Stimulated activated CD8-positive, alpha-beta memory T cell treated with anti-CD3 and anti-CD28 coated beads, Interleukin-4, amount 100 ng/mL, for 48 hours (primary cell): Measurements from ENCODE around the gene MUC5AC.
A peak's percentile ranks its signal among the peaks of the same experiment; 100 is the strongest.
"Not testable (repeated sequence)": the region's sequence is repeated elsewhere in the genome, so short reads cannot be mapped to it uniquely, and the experiment has no call there.

Experiments
- DNase-seq: peaks from one replicate; pipeline ENCODE4 v3.0.0-alpha.2; 2020

Gene MUC5AC

GRCh38 chr11:1148752-1149180, 9.0 kb upstream of the MUC5AC start:
- DNase-seq: peak; percentile 17

- peak; percentile 3 for DNase-seq
Observed at GRCh38 chr11:1149545-1149944, 8.2 kb upstream of the MUC5AC start.

- DNase-seq: peak; percentile 10
Observed at GRCh38 chr11:1150116-1150515, 7.6 kb upstream of the MUC5AC start.

- peak; percentile 14 for DNase-seq
Observed at GRCh38 chr11:1150769-1151365, 6.9 kb upstream of the MUC5AC start.

GRCh38 chr11:1151366-1152315, 6.1 kb upstream of the MUC5AC start:
- DNase-seq: peak; percentile 19

- DNase-seq: peak; percentile 68
Observed at GRCh38 chr11:1152316-1153104, 5.2 kb upstream of the MUC5AC start.

- DNase-seq: peak; percentile 19
Observed at GRCh38 chr11:1153105-1153950, 4.4 kb upstream of the MUC5AC start.

GRCh38 chr11:1153951-1154493, 3.7 kb upstream of the MUC5AC start:
- DNase-seq: peak; percentile 21

- not testable (repeated sequence) for DNase-seq
Observed at GRCh38 chr11:1154656-1155055, 3.1 kb upstream of the MUC5AC start.

GRCh38 chr11:1155274-1155693, 2.5 kb upstream of the MUC5AC start:
- DNase-seq: no peak

- DNase-seq: peak; percentile 5
Observed at GRCh38 chr11:1156506-1157340, 1.0 kb upstream of the MUC5AC start.

GRCh38 chr11:1157341-1157644, 460 bp upstream of the MUC5AC start:
- peak; percentile 2 for DNase-seq

GRCh38 chr11:1158681-1159487, 1.1 kb downstream of the MUC5AC start:
- peak; percentile 14 for DNase-seq

GRCh38 chr11:1159488-1160220, 1.9 kb downstream of the MUC5AC start:
- DNase-seq: not testable (repeated sequence)

GRCh38 chr11:1160231-1161101, 2.7 kb downstream of the MUC5AC start:
- no peak for DNase-seq

GRCh38 chr11:1161410-1162137, 3.8 kb downstream of the MUC5AC start:
- DNase-seq: no peak

GRCh38 chr11:1162138-1162475, 4.4 kb downstream of the MUC5AC start:
- DNase-seq: no peak
